Glutamatergic neuron (in vitro differentiated cells): ENCODE results near the gene MAPRE3. TPM values are rescaled to one million over a fixed set of nuclear protein-coding genes. Genes with fewer than 3 reads are reported as not detected.

Experiments used
- DNase-seq: peaks from one replicate; pipeline ENCODE4 v3.0.0; 2022
- H3K27ac Mint-ChIP-seq: one replicate; pipeline ENCODE4 v1.8.0; 2020; ENCODE audit warnings: mild to moderate bottlenecking, mixed read lengths, inconsistent platforms; ENCODE audit not compliant: unreplicated experiment
- H3K27me3 Mint-ChIP-seq: one replicate; pipeline ENCODE4 v1.8.0; 2020; ENCODE audit warnings: mild to moderate bottlenecking, moderate library complexity, mixed read lengths, inconsistent platforms; ENCODE audit not compliant: unreplicated experiment
- H3K36me3 Mint-ChIP-seq: one replicate; pipeline ENCODE4 v1.8.0; 2020; ENCODE audit warnings: mild to moderate bottlenecking, mixed read lengths, inconsistent platforms; ENCODE audit not compliant: unreplicated experiment
- H3K4me1 Mint-ChIP-seq: one replicate; pipeline ENCODE4 v1.8.0; 2020; ENCODE audit warnings: mild to moderate bottlenecking, low read depth, mixed read lengths, inconsistent platforms; ENCODE audit not compliant: unreplicated experiment
- H3K4me3 Mint-ChIP-seq: one replicate; pipeline ENCODE4 v1.8.0; 2020; ENCODE audit warnings: mild to moderate bottlenecking, mixed read lengths, inconsistent platforms; ENCODE audit not compliant: unreplicated experiment
- H3K9me3 Mint-ChIP-seq: one replicate; pipeline ENCODE4 v1.8.0; 2020; ENCODE audit warnings: mild to moderate bottlenecking, moderate library complexity, mixed read lengths, inconsistent platforms; ENCODE audit not compliant: unreplicated experiment
- total RNA-seq: library from RNA; stranded (reverse); fragmentation: NEBNext Ultra II Directional; extraction: Animal tissue kit (Norgen Biotek cat#: 25700); gene quantifications from one replicate; pipeline ENCODE4 v1.2.1, GENCODE V29; 2021; ENCODE audit not compliant: unreplicated experiment
- TF ChIP-seq, protein P1 (sequence below): fragments of 200-600 bp; sonication (generic); IDR thresholded peaks from one replicate; pipeline ENCODE4 v1.5.0; 2021; ENCODE audit not compliant: partially characterized antibody, unreplicated experiment

Gene MAPRE3
- total RNA-seq, 1 donor from 2014 or later = 49.2 TPM

DNA sequence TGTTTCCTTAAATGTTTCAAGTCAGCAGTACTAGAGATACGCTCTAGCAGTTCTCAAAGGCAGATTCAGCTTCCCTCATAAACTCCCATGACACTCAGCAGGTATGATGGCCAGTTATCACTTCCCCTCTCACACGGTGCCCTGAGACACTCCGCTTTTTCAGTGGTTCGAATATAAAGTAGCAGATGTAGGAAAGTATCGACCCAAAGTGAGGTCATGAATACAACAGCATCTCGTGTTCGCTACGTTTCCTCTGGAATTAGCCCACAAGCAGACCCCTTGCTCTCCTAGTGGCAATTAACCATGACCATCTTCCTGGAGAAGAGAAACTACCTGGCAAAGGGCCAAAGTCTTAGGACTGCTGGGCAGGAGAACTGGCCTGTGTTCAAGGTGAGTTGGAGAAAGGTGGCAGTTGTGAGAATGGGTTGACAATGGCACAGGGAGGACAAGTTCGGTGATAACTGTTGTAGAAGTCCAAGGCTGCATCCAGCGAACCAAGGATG, 71.8 kb downstream of the MAPRE3 start:
- no peak for DNase-seq
- TF ChIP-seq, protein P1, sequence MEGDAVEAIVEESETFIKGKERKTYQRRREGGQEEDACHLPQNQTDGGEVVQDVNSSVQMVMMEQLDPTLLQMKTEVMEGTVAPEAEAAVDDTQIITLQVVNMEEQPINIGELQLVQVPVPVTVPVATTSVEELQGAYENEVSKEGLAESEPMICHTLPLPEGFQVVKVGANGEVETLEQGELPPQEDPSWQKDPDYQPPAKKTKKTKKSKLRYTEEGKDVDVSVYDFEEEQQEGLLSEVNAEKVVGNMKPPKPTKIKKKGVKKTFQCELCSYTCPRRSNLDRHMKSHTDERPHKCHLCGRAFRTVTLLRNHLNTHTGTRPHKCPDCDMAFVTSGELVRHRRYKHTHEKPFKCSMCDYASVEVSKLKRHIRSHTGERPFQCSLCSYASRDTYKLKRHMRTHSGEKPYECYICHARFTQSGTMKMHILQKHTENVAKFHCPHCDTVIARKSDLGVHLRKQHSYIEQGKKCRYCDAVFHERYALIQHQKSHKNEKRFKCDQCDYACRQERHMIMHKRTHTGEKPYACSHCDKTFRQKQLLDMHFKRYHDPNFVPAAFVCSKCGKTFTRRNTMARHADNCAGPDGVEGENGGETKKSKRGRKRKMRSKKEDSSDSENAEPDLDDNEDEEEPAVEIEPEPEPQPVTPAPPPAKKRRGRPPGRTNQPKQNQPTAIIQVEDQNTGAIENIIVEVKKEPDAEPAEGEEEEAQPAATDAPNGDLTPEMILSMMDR = no peak
- no peaks in the 10 kb centered on the region for H3K36me3 Mint-ChIP-seq
- no peak overlapping the region for H3K4me3 Mint-ChIP-seq
- H3K27ac Mint-ChIP-seq = no peak overlapping the region
- no peaks in the 10 kb centered on the region for H3K4me1 Mint-ChIP-seq
- peaks cover 3% of the 10 kb centered on the region for H3K9me3 Mint-ChIP-seq
- no peaks in the 10 kb centered on the region for H3K27me3 Mint-ChIP-seq

DNA sequence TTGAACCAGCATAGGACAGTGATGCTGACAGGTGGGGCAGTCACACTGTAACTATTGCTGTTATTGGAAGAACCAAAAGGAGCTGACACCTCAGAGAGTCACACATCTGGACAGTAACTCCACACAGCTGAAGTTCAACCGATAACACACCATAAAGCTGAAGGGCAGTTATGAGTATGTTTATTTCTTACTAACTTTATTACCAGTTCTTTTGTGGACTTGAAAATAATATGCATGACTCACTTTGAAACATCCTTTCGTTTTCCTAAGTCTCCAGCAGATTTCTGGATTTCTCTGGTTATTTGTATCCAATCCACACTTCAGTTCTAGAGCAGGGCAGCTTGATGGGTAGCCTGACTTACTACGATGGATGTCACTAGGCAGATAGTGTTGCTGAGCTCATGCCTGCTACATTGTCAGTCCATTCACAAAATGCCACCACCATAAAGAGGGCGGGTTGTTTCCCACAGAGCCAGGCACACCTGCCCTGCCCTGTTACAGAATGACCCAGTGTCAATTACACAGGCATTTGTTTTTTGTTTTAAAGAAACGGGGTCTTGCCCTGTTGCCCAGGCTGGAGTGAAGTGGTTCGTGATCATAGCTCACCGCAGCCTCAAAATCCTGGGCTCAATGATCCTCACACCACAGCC, 72.7 kb downstream of the MAPRE3 start:
- Mint-ChIP-seq H3K36me3 (no peaks in the 10 kb centered on the region), H3K27ac (no peak overlapping the region), H3K4me1 (no peaks in the 10 kb centered on the region), H3K9me3 (peaks cover 3% of the 10 kb centered on the region), H3K27me3 (no peaks in the 10 kb centered on the region), H3K4me3 (no peak overlapping the region)
- no peak for DNase-seq
- TF ChIP-seq, protein P1 = no peak

DNA sequence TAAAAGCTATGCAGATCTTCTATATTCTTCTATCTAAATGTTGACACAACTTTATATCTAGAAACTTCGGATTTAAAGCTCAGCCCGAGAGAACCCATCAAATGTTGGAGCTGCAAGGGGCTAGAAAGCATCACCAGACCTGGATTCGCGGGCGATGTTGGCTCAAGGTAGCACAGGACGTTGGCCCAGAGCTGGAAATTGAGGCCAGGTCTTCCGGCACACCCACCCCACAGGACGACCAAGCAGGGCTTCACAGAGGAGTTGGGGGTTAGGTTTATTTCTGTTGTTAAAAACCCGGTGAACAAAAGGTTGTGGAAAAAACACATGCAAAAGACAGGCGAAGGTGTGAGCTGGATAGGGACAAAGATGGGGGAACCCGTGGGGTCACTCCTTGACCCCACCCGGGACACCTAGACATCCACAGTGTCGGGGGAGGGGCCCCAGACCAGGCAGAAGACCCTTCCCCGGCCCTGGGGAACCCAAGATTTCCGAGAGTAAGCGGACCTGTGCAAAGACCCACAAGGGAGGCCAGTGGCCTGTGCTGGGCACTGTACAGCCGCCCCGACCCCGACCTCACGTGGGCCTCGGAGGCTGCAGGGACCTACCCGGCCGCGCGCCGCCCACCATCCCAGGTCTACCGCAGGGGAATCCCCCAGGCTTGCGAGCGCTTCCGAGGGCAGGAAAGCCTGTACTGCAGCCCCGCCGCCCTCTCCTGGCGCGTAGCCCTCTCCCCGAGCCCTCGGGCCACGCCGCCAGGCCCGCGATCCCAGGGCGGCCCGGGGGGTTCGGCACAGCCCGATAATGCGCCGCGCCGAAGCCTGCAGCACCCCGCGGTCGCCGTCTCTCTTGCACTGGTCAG, 79.2 kb downstream of the MAPRE3 start:
- Mint-ChIP-seq H3K4me1 (peaks cover 7% of the 10 kb centered on the region), H3K27ac (peak overlapping the region; percentile 97), H3K27me3 (peaks cover 25% of the 10 kb centered on the region), H3K9me3 (peaks cover 23% of the 10 kb centered on the region), H3K36me3 (peaks cover 9% of the 10 kb centered on the region), H3K4me3 (peak overlapping the region; percentile 96)
- peak; percentile 68 for DNase-seq
- TF ChIP-seq, protein P1 = no peak

DNA sequence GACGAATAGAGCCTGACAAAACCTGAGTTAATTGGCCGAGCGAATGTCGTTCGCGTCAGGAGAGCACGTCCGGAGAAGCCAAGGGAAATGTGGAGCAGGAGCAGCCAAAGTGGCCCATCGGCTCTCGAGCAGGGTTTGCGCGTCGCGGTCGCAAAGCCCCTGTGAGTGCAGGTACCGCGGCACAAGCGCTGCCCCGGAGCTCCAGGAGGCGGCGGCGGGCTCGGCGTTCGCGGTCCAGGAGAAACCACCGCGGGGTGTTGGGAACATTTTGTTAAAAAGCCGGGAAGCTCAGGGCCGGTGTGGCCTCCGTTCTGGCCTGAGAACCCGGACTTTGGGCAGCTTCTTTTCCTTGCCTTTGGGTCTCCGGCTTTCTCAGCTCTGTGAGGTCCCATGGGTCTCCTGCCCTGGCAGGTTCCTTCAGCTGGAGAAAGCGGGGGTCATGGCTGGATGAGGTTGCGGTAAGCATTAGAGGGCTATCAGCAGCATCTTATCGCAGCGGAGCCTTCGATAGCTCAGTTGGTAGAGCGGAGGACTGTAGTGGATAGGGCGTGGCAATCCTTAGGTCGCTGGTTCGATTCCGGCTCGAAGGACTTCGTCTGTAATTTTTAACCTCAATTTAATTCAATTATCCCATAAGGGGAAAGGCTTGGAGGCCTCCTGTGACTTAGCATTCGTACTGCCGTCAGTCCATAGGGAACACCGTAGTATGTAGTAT, 80.0 kb downstream of the MAPRE3 start:
- H3K27me3 Mint-ChIP-seq = peaks cover 25% of the 10 kb centered on the region
- TF ChIP-seq, protein P1 = peak; percentile 45
- H3K9me3 Mint-ChIP-seq = peaks cover 23% of the 10 kb centered on the region
- peak overlapping the region; percentile 96 for H3K4me3 Mint-ChIP-seq
- peaks cover 7% of the 10 kb centered on the region for H3K4me1 Mint-ChIP-seq
- peaks cover 9% of the 10 kb centered on the region for H3K36me3 Mint-ChIP-seq
- DNase-seq = peak; percentile 87
- peak overlapping the region; percentile 97 for H3K27ac Mint-ChIP-seq
